D721Med (cell line): ENCODE results near the gene SESN3.
A peak's percentile ranks its signal among the peaks of the same experiment; 100 is the strongest.

Source experiments
- DNase-seq: peaks from one replicate; pipeline ENCODE4 v3.0.0; 2011; ENCODE audit warnings: low spot score; ENCODE audit not compliant: insufficient read length
- FAIRE-seq: peaks from 2 replicates; lab custom pipeline; 2011; peaks lifted over from hg19 to GRCh38; lab: Jason Lieb, UNC
- TF ChIP-seq, protein P1 (sequence below): IDR thresholded peaks from 2 replicates; pipeline ENCODE4 v1.5.1; 2012; ENCODE audit warnings: mild to moderate bottlenecking, control low read depth; ENCODE audit not compliant: insufficient read depth; ENCODE audit errors: missing control alignments

SESN3 gene

DNA sequence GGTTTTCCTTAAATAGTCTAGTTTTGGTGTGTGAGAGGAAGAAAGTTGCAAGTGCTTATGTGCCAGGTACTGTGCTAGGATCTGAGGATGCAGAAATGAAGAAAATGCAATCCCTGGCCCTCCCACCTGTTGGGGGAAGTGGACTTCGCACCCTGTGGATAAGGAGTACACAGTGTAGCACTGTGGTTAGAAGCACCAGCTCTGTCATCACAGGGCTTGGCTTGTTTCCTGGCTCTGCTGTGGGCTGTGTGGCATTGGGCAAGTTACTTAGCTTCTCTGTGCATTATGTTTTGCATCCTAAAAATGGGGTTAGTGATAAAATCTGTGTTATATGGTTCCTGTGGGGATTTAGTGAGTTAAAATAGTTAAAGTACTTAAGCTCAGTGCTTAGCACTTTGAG is 73.2 kb downstream of the SESN3 start:
- no peak for FAIRE-seq
- no peak for DNase-seq
- TF ChIP-seq, protein P1, sequence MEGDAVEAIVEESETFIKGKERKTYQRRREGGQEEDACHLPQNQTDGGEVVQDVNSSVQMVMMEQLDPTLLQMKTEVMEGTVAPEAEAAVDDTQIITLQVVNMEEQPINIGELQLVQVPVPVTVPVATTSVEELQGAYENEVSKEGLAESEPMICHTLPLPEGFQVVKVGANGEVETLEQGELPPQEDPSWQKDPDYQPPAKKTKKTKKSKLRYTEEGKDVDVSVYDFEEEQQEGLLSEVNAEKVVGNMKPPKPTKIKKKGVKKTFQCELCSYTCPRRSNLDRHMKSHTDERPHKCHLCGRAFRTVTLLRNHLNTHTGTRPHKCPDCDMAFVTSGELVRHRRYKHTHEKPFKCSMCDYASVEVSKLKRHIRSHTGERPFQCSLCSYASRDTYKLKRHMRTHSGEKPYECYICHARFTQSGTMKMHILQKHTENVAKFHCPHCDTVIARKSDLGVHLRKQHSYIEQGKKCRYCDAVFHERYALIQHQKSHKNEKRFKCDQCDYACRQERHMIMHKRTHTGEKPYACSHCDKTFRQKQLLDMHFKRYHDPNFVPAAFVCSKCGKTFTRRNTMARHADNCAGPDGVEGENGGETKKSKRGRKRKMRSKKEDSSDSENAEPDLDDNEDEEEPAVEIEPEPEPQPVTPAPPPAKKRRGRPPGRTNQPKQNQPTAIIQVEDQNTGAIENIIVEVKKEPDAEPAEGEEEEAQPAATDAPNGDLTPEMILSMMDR, result no peak

DNA sequence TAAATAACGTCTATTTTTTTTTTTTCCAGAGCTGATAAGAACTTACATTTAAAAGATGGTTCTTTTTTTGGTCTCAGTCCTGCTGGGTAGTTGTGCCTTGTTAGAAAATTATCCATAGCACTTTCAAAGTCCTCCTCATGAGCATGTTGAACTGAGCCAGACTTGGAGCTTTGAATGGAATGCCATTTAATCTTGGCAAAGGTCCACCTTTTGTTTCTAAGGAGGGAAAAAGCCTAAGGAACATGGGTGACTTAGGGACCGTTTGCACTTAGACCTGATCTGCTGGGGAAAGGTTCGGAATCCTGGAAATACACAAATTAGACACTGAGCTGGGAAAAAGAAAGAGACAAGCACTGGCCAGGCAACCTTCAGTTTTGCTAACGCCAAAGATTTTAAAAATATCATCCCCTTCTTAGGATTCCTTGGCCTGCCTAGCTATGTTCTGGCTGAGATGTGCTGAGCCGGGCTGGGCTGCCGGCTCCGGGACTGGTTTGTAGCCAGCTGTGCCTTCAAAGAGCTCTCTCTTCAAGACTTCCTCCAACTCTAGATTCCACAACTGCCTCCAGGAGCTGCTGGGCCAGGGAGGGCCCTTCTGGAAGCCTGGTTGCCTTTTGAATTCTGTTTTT is 74.0 kb downstream of the SESN3 start:
- TF ChIP-seq, protein P1, result no peak
- FAIRE-seq (no peak), DNase-seq (no peak)

DNA sequence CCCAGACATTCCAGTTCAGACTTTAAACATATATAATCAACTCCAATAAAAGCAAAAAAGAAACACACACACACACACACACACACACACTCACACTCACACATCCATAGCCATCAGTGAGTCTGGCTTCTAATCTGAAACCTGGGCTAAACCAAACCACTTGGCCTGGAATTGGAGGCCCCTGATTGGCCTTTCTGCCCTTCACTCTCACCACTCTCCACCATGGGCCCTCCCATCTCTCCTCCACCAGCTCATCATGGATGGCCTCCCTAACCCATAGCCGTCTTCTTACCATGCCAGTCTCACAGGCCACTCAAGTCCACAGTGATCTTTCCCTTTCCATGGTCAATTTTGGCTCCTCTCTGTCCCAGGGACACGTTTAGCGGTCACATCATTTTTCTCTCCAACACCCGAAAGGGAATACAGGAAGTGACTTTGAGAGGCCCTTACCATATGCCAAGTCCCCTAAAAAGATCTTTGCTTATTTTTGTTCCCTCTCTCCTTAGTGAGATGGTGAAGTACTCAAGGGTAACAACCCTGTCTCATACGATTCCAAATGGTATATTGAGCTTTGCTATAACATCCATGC is 74.8 kb downstream of the SESN3 start:
- FAIRE-seq (no peak), DNase-seq (no peak)
- TF ChIP-seq, protein P1, result no peak

DNA sequence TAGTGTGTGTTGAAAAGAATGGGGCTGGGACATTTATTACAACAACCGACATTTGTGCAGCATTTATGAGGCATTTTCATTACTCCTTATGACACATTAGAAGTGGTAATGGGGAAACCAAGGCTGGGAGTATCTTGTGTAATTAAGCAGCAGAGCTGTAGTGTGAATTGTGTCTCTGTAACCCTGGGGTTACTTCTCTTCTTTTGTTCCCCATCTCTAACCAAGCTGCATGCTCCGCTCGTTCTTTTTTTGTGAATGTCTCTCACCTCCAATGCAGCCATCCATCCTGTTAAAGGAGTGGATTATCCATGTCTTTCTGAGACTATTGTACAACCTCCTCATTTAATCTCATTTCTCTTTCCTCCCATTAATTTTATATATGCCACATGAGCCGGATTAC is 75.6 kb downstream of the SESN3 start:
- TF ChIP-seq, protein P1, result no peak
- no peak for FAIRE-seq
- no peak for DNase-seq

DNA sequence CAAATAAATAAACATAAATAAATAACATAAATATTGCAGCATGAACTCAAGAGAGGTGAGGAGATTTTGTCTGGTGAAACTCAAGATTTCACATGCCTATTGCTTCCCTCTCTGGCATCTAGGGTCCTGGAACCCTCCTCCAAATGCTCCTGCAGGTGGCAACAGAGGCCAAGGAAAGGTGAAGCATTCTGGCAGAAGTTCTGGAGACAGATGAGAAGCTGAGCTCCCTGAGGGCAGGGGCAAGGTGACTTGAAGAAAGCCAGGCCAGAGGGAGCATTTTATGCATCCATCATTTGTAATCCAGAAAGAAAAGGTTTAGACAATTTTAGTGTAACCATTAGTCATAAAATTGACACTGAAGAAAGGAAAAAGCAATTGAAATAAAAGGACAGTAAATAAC is 76.5 kb downstream of the SESN3 start:
- TF ChIP-seq, protein P1, result peak; percentile 81
- no peak for FAIRE-seq
- peak; percentile 58 for DNase-seq

DNA sequence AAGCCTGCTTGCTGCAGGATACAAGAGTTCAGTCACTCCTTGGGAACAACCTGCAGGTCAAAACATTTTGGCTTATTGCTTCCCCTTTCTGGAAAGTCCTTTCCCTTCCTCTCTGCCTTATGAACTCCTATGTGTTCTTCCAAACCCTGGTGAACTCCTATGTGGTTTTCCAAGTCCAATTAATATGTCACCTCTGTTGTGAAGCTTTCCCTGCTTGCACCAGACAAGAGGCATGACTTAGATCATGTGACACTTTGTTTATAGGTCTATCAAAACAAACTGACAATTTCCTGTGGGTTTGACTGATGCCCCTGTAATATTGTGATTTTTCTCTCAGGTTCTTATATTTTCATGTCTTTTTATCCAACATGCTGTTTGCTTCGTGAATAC is 77.2 kb downstream of the SESN3 start:
- TF ChIP-seq, protein P1, result no peak
- FAIRE-seq (no peak), DNase-seq (no peak)
